Measurements from ENCODE around the gene EMC8. TPM values are rescaled to one million over a fixed set of nuclear protein-coding genes. Genes with fewer than 3 reads are reported as not detected.

Gene EMC8
- total RNA-seq, 1 donor from 2014 or later, result 41.4 TPM

- Mint-ChIP-seq H3K27me3 (no peaks in the 10 kb centered on the region), H3K9me3 (no peaks in the 10 kb centered on the region), H3K27ac (no peak overlapping the region), H3K36me3 (peaks cover 37% of the 10 kb centered on the region), H3K4me1 (ENCODE audit: unreplicated experiment) (peaks cover 12% of the 10 kb centered on the region), H3K4me3 (no peak overlapping the region)
- DNase-seq (ENCODE audit: extremely low spot score, unreplicated experiment), result no peak
- no peak for TF ChIP-seq CTCF (conservative IDR thresholded peaks at IDR 0.05)
These were observed 4.6 kb downstream of the EMC8 start for GRCh38 chr16:85794696-85795095.

DNA sequence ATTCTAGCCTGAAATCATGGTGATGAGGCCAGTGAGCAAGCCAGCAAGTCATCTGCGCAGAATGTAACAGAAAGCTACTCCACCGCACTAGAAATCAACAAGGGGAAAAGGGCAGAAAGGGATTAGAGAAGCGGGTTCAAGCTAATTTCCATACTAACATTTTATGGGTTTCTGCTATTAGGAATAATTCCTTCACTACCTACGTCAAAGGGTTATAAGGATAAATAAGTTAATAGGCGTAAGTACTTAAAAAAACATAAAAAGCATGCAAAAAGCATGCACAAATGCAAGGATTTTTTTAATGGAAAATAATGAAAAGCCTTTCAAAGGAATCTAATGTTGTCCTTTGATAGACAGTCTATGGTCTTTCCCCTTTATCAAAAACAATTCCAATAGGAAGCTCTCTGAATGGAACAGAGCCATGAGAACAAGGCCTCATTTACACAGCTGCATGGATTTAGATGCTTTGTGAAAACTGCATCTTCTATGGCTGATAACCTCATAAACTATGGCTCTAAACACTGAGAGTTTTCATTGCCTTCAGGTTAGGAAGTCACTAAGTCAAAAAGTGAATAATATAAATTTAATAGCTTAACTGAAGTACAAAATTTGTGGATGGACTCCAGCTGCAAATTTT lies 5.6 kb downstream of the EMC8 start:
- no peak for TF ChIP-seq CTCF (conservative IDR thresholded peaks at IDR 0.05)
- H3K9me3 Mint-ChIP-seq, result no peaks in the 10 kb centered on the region
- peaks cover 40% of the 10 kb centered on the region for H3K36me3 Mint-ChIP-seq
- H3K4me3 Mint-ChIP-seq, result no peak overlapping the region
- peaks cover 12% of the 10 kb centered on the region for H3K4me1 Mint-ChIP-seq (ENCODE audit: unreplicated experiment)
- no peak for DNase-seq (ENCODE audit: extremely low spot score, unreplicated experiment)
- no peak overlapping the region for H3K27ac Mint-ChIP-seq
- no peaks in the 10 kb centered on the region for H3K27me3 Mint-ChIP-seq

DNA sequence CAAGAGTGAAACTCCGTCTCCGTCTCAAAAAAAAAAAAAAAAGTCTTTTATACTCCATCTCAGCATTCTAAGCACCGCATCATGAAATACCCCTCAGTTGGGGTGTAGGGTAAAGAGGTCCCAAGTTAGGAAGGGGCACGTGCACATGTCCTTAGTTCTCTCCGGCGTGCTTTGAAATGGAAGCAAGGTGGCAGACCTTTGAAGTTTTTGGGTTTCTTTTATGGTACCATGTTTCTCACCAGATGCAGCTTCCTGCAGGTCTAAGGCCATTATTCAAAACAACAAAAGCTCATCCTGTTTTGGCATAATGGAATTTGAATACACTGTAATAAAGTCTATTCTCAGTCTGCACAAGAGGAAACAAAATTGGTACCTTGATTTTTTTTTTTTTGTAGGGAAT lies 9.6 kb downstream of the EMC8 start:
- Mint-ChIP-seq H3K4me1 (ENCODE audit: unreplicated experiment) (no peaks in the 10 kb centered on the region), H3K27me3 (no peaks in the 10 kb centered on the region), H3K4me3 (no peak overlapping the region), H3K9me3 (no peaks in the 10 kb centered on the region), H3K36me3 (peaks cover 38% of the 10 kb centered on the region), H3K27ac (no peak overlapping the region)
- TF ChIP-seq CTCF (conservative IDR thresholded peaks at IDR 0.05), result no peak
- no peak for DNase-seq (ENCODE audit: extremely low spot score, unreplicated experiment)

- H3K36me3 Mint-ChIP-seq, result peaks cover 38% of the 10 kb centered on the region
- no peaks in the 10 kb centered on the region for H3K27me3 Mint-ChIP-seq
- no peaks in the 10 kb centered on the region for H3K9me3 Mint-ChIP-seq
- H3K4me1 Mint-ChIP-seq (ENCODE audit: unreplicated experiment), result no peaks in the 10 kb centered on the region
- no peak overlapping the region for H3K4me3 Mint-ChIP-seq
- no peak overlapping the region for H3K27ac Mint-ChIP-seq
- no peak for TF ChIP-seq CTCF (conservative IDR thresholded peaks at IDR 0.05)
- DNase-seq (ENCODE audit: extremely low spot score, unreplicated experiment), result no peak
These were observed 10.5 kb downstream of the EMC8 start for GRCh38 chr16:85788819-85789218.

GRCh38 chr16:85785927-85786326 lies 13.4 kb downstream of the EMC8 start:
- no peak for TF ChIP-seq CTCF (conservative IDR thresholded peaks at IDR 0.05)
- H3K36me3 Mint-ChIP-seq, result peaks cover 22% of the 10 kb centered on the region
- no peaks in the 10 kb centered on the region for H3K27me3 Mint-ChIP-seq
- H3K27ac Mint-ChIP-seq, result no peak overlapping the region
- H3K4me1 Mint-ChIP-seq (ENCODE audit: unreplicated experiment), result peaks cover 8% of the 10 kb centered on the region
- no peaks in the 10 kb centered on the region for H3K9me3 Mint-ChIP-seq
- H3K4me3 Mint-ChIP-seq, result no peak overlapping the region
- no peak for DNase-seq (ENCODE audit: extremely low spot score, unreplicated experiment)

DNA sequence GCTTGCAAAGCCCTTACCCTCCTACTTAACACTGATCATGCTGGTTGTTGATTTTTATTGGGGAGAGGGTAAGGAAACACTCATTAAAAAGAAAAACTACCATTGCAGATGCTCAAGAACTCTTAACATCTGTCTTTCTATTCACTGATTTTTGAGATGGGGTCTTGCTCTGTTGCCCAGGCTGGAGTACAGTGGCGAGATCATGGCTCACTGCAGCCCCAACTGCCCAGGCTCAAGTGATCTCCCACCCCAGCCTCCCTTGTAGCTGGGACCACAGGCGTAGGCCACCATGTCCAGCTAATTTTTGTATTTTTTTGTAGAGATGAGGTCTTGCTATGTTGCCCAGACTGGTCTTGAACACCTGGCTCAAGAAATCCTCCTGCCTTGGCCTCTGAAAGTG lies 14.5 kb downstream of the EMC8 start:
- no peak overlapping the region for H3K27ac Mint-ChIP-seq
- H3K36me3 Mint-ChIP-seq, result peaks cover 19% of the 10 kb centered on the region
- TF ChIP-seq CTCF (conservative IDR thresholded peaks at IDR 0.05), result no peak
- H3K9me3 Mint-ChIP-seq, result no peaks in the 10 kb centered on the region
- peaks cover 8% of the 10 kb centered on the region for H3K4me1 Mint-ChIP-seq (ENCODE audit: unreplicated experiment)
- H3K4me3 Mint-ChIP-seq, result no peak overlapping the region
- H3K27me3 Mint-ChIP-seq, result no peaks in the 10 kb centered on the region
- no peak for DNase-seq (ENCODE audit: extremely low spot score, unreplicated experiment)

Measured in type B pancreatic cell (in vitro differentiated cells).